Heart right ventricle (tissue), 16 donors: ENCODE results near the gene C3orf49. TPM values are rescaled to one million over a fixed set of nuclear protein-coding genes. Genes with fewer than 3 reads are reported as not detected.

Experiments
- ATAC-seq, 8 donors: fragments of 200-7000 bp; cut with Tn5 transposase; one replicate each; pipeline ENCODE4 v1.9.1; 2020; ENCODE audit warnings: mild to moderate bottlenecking in 8 of 8, moderate library complexity in 8 of 8, moderate number of reproducible peaks in 1 of 8
- DNase-seq, 2 donors: peaks; one replicate each; pipeline ENCODE4 v3.0.0-alpha.2; 2020
- H3K27ac ChIP-seq, 10 donors: fragments of 200-600 bp; sonication (generic) in 2 of 10; one replicate each; pipeline versions ENCODE4 v1.5.0 to v1.8.0; 2020 to 2022; ENCODE audit warnings: mild to moderate bottlenecking in 3 of 10
- H3K27me3 ChIP-seq, 7 donors: fragments of 200-600 bp; one replicate each; pipeline ENCODE4 v1.8.0; 2021 to 2022; ENCODE audit warnings: mild to moderate bottlenecking in 2 of 7
- H3K36me3 ChIP-seq, 9 donors: fragments of 200-600 bp; sonication (generic) in 1 of 9; one replicate each; pipeline versions ENCODE4 v1.5.0 to v1.8.0; 2020 to 2022; ENCODE audit warnings: mild to moderate bottlenecking in 2 of 9
- H3K4me1 ChIP-seq, 9 donors: fragments of 200-600 bp; sonication (generic) in 1 of 9; one replicate each; pipeline versions ENCODE4 v1.5.0 to v1.8.0; 2020 to 2022; ENCODE audit warnings: mild to moderate bottlenecking in 4 of 9
- H3K4me3 ChIP-seq, 10 donors: fragments of 200-600 bp; sonication (generic) in 2 of 10; one replicate each; pipeline versions ENCODE4 v1.5.0 to v1.8.0; 2020 to 2022; ENCODE audit warnings: mild to moderate bottlenecking in 7 of 10, moderate library complexity in 2 of 10
- H3K9me3 ChIP-seq, 11 donors: fragments of 200-600 bp in 10 of 11; sonication (generic) in 2 of 11; one replicate each; pipeline versions ENCODE4 v1.5.0 to v1.8.0; 2013 to 2022; ENCODE audit warnings: mild to moderate bottlenecking in 2 of 11, control low read depth in 1 of 11, moderate library complexity in 1 of 11
- whole genome bisulfite sequencing, 2 donors: extraction: QIAGEN DNeasy Blood & Tissue Kit; methylation state at CpG; one replicate each; pipeline ENCODE4 v1.1.7; 2013; ENCODE audit warnings: inconsistent platforms in 1 of 2; 5-methylcytosine and 5-hydroxymethylcytosine counted together
- intact Hi-C, 10 donors: fragments of 100-400 bp; cut with DNase I; formaldehyde crosslinking; loops; one replicate each; pipeline versions ENCODE4 v1.11.1 to v1.14.2; 2022
- polyA plus RNA-seq, 2 donors: library from polyadenylated mRNA; stranded (reverse); fragments of 200-250 nt; gene quantifications; one replicate each; pipeline ENCODE4 v1.2.3, GENCODE V29; 2013
- total RNA-seq, 10 donors: library from RNA; stranded (reverse); fragmentation: NEBNext Ultra II Directional in 3 of 10; extraction: Animal tissue kit (Norgen Biotek cat#: 25700) in 3 of 10; gene quantifications; one replicate each; pipeline versions ENCODE4 v1.2.1 to v1.2.4, GENCODE V29; 2021 to 2023
- TF ChIP-seq, protein P1 (sequence below), 9 donors: fragments of 200-600 bp; sonication (generic) in 2 of 9; IDR thresholded peaks; one replicate each; pipeline versions ENCODE4 v1.5.0 to v1.8.0; 2021 to 2022; ENCODE audit warnings: antibody characterized with exemption in 9 of 9, mild to moderate bottlenecking in 5 of 9, moderate library complexity in 1 of 9
- donor health status: Arrhythmogenic right ventricular cardiomyopathy.
- donor health status: ischemic (EF 13 %, LVEDD 7.1; RV severe dilation, severe dysfunction).
- donor health status: healthy with polysubstance abuse.
- donor health status: DM: no; HTN: yes; CAD: no.
- donor health status: DM: no; HTN: no; CAD: no.
- donor health status: ischemic (EF 25% LVEDD 6.9; RV normal size, moderate dysfunction).
- donor health status: ischemic (EF 25% LVEDD 5.7; RV mildly dilated, moderate dysfunction).
- donor health status: healthy.
- donor health status: DM: yes; HTN: yes; CAD: no.
- donor health status: Ischemic cardiomyopathy.
- donor health status: ischemic (EF 35%, LVEDD 5.7; RV mildly dilated, moderate dysfunction).
- donor health status: nonischemic (EF 11% LVEDD 7.7; RV severe dilation, severe dysfunction).
- donor health status: DM: yes; HTN: yes; CAD: no.
- donor health status: PGD.
- donor health status: ischemic (EF 29% LVEDD 5.4; RV normal size, mild dysfunction).
- donor health status: nonischemic (EF 23%, LVEDD 6.1; RV moderate dilation, normal function).

Gene C3orf49
- total and polyA plus RNA-seq, 12 donors, result not detected

DNA sequence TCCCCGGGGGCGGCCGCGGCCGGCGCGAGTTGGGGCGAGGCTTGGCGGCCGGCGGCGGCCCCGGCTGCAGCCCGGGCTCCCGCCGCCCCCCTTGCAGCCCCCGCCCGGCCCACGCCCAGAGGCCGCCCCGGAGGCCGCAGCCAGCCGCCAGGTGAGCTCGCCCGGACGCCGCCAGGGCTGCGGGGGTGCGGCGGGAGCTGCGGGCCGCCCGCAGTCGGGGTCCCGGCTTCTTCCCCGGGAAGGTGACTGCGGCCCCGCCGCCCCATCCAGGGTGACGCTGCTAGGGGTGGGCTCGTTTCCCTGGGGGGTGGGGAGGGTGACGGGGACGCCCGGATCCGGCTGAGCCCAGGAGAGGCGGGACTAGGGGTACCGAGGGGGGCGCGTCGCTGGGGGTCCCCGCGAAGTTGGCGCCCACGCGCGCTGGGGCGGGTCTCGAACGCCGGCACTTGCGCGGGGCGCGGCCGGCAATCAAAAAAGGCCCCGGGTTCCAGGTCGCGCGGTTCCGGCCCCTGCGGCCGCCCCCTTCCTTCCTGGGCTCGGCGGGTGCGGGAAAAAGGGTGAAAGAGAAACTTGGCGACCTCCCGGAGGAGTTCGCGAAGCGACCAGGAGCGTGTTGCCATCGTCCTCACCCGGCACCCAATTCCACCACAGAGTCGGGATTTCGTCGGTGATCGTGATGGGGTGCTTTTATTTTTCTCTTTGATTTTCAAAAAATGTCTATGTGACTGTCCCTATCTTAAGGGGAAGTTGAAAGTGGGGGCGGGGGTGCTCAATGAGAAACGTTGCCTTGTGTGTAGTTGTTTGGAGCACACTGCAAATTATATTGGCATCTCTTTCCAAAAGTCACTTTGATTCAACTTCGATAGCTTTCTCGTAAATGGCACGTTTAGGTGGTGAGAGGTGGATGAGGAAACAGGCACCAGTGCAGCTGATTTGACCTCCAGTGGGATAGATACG lies 45.2 kb downstream of the C3orf49 start:
- peak overlapping the region; percentile 74 to 98 (median 89) for H3K4me3 ChIP-seq
- H3K4me1 ChIP-seq, result peaks cover 0 to 26% (median 19%) of the 10 kb centered on the region in 9 donors
- intact Hi-C loops, result loop anchor here in 6 of 10 donors (5.0 to 10.0 kb wide), 4 partner anchors 43 to 131 kb away; partner anchors contain the start of gene SCAANT1 (in 2 of the 6)
- no peaks in the 10 kb centered on the region for H3K9me3 ChIP-seq
- H3K27ac ChIP-seq, result peak overlapping the region; percentile 69 to 97 (median 90)
- DNase-seq (peak; percentile 41 to 50), ATAC-seq (peak; percentile 32 to 66 (median 46))
- H3K27me3 ChIP-seq, result no peaks in the 10 kb centered on the region
- TF ChIP-seq, protein P1, sequence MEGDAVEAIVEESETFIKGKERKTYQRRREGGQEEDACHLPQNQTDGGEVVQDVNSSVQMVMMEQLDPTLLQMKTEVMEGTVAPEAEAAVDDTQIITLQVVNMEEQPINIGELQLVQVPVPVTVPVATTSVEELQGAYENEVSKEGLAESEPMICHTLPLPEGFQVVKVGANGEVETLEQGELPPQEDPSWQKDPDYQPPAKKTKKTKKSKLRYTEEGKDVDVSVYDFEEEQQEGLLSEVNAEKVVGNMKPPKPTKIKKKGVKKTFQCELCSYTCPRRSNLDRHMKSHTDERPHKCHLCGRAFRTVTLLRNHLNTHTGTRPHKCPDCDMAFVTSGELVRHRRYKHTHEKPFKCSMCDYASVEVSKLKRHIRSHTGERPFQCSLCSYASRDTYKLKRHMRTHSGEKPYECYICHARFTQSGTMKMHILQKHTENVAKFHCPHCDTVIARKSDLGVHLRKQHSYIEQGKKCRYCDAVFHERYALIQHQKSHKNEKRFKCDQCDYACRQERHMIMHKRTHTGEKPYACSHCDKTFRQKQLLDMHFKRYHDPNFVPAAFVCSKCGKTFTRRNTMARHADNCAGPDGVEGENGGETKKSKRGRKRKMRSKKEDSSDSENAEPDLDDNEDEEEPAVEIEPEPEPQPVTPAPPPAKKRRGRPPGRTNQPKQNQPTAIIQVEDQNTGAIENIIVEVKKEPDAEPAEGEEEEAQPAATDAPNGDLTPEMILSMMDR (IDR thresholded peaks at IDR 0.05), result no peak
- H3K36me3 ChIP-seq, result peaks cover 0 to 16% (median 0%) of the 10 kb centered on the region in 9 donors
- 0% methylated on average over 66 to 93 of the region's 93 CpGs for WGBS, 2 donors

DNA sequence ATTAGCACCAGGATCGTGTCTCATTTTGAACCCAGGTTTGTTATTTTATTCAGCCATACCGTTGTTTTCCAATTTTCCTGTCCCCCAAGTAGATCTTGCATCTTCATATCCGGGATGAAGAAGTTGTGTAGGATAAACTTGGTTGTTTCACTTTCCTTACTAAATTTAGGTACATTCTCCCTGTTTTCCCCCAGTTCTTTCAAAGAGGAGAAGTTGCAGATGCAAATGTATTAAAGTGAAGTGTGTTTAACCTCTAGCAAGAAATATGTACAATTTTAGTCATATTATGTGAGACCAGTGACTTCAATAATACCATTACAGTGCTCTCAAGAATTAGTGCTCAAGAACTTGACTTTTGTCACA lies 45.8 kb downstream of the C3orf49 start:
- DNase-seq (no peak), ATAC-seq (no peak)
- intact Hi-C loops, result loop anchor here in 8 of 10 donors (5.0 to 10.0 kb wide), 4 partner anchors 42 to 130 kb away; partner anchors contain the start of gene SCAANT1 (in 4 of the 8)
- H3K4me1 ChIP-seq, result peaks cover 0 to 29% (median 19%) of the 10 kb centered on the region in 9 donors
- no peaks in the 10 kb centered on the region for H3K9me3 ChIP-seq
- TF ChIP-seq, protein P1 (IDR thresholded peaks at IDR 0.05), result no peak
- H3K4me3 ChIP-seq, result peak overlapping the region; percentile 74 to 98 (median 89)
- 10 to 22% methylated on average over 3 of the region's 3 CpGs for WGBS, 2 donors
- H3K36me3 ChIP-seq, result peaks cover 0 to 16% (median 0%) of the 10 kb centered on the region in 9 donors
- no peaks in the 10 kb centered on the region for H3K27me3 ChIP-seq
- peak overlapping the region in 9 of 10 donors; percentile 69 to 97 (median 91) for H3K27ac ChIP-seq

DNA sequence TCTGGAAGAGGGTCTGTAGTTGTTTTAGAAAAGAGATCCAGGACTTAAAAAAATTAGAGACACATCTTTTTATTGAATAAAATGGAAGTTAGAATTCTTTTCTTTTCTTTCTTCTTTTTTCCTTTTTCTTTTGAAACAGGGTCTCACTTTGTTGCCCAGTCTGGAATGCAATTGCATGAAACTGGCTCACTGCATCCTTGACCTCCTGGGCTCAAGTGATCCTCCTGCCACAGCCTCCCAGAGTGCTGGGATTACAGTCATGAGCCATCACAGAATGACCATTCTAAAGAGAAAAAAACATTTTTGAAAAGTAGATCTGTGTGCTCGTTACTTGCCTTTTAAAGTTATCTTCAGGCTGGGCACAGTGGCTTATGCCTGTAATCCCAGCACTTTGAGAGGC lies 48.1 kb downstream of the C3orf49 start:
- H3K4me1 ChIP-seq, result peaks cover 0 to 43% (median 16%) of the 10 kb centered on the region in 9 donors
- no peaks in the 10 kb centered on the region for H3K27me3 ChIP-seq
- H3K9me3 ChIP-seq, result no peaks in the 10 kb centered on the region
- peaks cover 0 to 16% (median 0%) of the 10 kb centered on the region in 9 donors for H3K36me3 ChIP-seq
- H3K4me3 ChIP-seq, result no peak overlapping the region
- no peak for ATAC-seq
- 98% methylated on average over 1 of the region's 1 CpG for WGBS, 2 donors
- intact Hi-C loops, result loop anchor here in 5 of 10 donors (5.0 to 10.0 kb wide), 3 partner anchors 40 to 128 kb away; partner anchors contain the start of gene SCAANT1 (in 2 of the 5)
- TF ChIP-seq, protein P1 (IDR thresholded peaks at IDR 0.05), result no peak
- H3K27ac ChIP-seq, result no peak overlapping the region
- no peak for DNase-seq

DNA sequence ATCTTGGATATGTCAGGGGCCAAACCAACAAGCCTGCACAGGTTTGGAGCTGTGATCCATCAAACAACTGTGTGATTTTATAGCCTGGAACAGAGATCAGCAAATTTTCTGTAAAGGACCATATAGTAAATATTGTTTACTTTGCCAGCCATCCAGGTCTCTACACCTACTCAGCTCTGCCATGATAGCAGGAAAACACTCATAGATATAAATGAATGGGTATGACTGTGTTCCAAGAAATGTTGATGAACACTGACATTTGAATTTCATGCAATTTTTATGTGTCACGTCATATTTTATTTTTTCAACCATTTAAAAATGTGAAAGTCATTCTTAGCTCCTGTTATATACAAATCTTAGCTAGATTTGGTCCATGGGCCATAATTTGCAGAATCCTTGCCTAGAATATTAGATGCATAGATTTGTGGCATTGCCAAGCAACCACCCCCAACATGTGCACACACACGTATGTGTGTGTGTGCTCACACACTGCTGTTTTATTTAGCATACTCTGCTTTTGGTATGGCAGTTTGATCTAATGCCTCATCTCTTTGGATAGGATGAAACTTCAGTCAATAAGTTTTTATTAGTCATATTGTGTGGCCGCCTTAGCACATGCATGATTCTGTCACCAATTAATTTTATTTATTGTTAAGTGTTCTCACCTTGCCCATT lies 51.0 kb downstream of the C3orf49 start:
- Histone ChIP-seq H3K27ac (no peak overlapping the region), H3K9me3 (no peaks in the 10 kb centered on the region), H3K36me3 (peaks cover 0 to 16% (median 0%) of the 10 kb centered on the region in 9 donors), H3K4me1 (peaks cover 0 to 43% (median 3%) of the 10 kb centered on the region in 9 donors), H3K27me3 (no peaks in the 10 kb centered on the region), H3K4me3 (no peak overlapping the region)
- intact Hi-C loops, result loop anchor here in 5 of 10 donors (5.0 to 10.0 kb wide), 3 partner anchors 37 to 125 kb away; partner anchors contain the start of gene SCAANT1 (in 2 of the 5)
- ATAC-seq, result no peak
- DNase-seq, result no peak
- TF ChIP-seq, protein P1 (IDR thresholded peaks at IDR 0.05), result no peak
- WGBS, 2 donors, result 87% methylated on average over 3 of the region's 3 CpGs
